Measurements from ENCODE around the gene NLRC5.

NLRC5 gene

GRCh38 chr16:57022445-57022844 is 33.1 kb downstream of the NLRC5 start:
- DNase-seq (ENCODE audit: low read depth in 2 of 2) = no peak

DNA sequence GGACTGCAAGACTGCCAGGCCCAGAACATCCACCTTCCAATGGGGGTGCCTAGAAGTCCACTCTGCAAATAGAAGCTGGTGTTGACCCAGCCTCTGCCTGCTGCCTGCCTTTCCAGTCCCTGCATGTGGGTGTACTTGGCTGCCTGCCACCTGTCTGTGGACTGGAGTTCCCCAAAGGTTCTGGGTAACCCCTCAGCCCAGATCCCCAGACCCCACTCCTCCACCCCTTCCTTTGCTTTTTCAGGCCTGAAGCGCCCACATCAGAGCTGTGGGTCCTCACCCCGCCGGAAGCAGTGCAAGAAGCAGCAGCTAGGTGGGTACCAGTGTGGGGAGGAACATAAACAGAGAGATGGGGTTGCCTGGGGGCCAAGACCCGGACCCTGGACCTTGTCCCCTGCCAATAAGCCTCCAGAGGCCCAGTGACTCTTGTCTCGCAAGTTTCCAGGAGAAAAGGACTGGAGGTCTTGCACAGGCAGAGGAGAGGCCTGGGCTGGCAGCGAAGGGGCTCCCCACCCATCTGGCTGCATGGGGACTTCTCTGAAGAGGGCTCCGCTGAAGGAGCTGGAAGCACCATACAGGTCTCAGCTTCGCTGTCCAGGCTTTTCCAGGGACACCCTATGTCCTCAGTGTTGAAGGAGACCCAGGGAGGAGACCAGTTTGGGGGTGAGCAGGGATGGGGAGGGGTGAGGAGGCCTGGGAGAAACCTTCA is 34.3 kb downstream of the NLRC5 start:
- DNase-seq (ENCODE audit: low read depth in 2 of 2) = peak; percentile 65 to 71

DNA sequence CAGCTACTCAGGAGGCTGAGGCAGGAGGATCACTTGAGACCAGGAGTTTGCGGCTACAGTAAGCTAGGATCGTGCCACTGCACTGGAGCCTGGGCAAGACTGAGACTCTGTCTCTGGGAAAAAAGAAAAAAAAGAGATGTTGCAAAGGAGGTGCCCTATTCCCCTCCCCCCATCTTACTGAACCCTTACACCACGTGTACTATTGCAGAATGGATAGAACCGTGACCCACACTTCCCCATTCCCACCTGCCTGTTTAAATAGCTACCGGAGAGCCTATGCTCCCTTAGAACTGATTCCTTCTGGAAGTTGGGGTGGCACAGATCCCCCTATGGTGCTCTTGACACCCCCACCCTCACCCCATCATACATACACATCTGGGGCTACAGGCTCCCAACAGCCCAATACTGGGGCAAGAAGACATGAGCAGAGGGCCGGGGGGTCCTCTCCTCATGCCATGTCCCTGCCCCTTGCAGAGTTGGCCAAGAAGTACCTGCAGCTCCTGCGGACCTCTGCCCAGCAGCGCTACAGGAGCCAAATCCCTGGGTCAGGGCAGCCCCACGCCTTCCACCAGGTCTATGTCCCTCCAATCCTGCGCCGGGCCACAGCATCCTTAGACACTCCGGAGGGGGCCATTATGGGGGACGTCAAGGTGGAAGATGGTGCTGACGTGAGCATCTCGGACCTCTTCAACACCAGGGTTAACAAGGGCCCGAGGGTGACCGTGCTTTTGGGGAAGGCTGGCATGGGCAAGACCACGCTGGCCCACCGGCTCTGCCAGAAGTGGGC is 35.7 kb downstream of the NLRC5 start:
- DNase-seq (ENCODE audit: low read depth in 2 of 2) = no peak

- DNase-seq (ENCODE audit: low read depth in 2 of 2) = no peak
These were observed 36.8 kb downstream of the NLRC5 start for GRCh38 chr16:57025941-57026777.

GRCh38 chr16:57026778-57027062 is 37.4 kb downstream of the NLRC5 start:
- no peak for DNase-seq (ENCODE audit: low read depth in 2 of 2)

- DNase-seq (ENCODE audit: low read depth in 2 of 2) = no peak
These were observed 37.7 kb downstream of the NLRC5 start for GRCh38 chr16:57027067-57027466.

DNA sequence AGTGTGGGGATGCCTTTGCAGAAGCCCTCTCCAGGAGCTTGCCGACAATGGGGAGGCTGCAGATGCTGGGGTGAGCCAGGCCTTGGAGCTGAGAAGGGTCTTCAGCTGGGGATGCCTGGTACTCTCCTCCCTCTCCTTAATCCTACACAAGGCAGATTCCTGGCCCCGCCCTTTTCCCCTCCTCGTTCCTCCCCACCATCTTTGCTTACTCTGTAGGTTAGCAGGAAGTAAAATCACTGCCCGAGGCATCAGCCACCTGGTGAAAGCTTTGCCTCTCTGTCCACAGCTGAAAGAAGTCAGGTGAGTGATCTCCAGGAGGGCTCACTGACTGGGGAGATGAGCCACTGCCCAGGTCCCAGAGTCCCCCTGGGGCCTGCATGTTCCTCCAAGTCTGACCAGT is 38.7 kb downstream of the NLRC5 start:
- DNase-seq (ENCODE audit: low read depth in 2 of 2) = no peak

- peak in 1 of 2 donors; percentile 17 for DNase-seq (ENCODE audit: low read depth in 2 of 2)
These were observed 40.1 kb downstream of the NLRC5 start for GRCh38 chr16:57029161-57030160.

- DNase-seq (ENCODE audit: low read depth in 2 of 2) = no peak
These were observed 41.1 kb downstream of the NLRC5 start for GRCh38 chr16:57030346-57030902.

GRCh38 chr16:57031156-57031555 is 41.8 kb downstream of the NLRC5 start:
- DNase-seq (ENCODE audit: low read depth in 2 of 2) = no peak

DNA sequence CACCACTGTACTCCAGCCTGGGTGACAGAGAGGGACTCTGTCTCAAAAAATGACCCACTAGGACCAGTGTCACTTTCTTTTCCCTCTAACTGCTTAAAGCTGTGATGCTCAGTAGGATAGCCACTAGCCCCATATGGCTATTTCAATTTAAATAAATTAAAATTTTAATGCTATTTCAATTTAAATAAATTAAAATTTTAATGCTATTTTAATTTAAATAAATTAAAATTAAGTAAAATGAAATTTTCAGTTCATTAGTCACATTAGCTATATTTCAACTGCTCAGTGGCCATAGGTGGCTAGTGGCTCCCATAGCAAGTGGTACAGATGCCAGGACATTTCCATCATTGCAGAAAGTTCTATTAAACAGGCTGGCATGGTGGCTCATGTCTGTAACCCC is 43.0 kb downstream of the NLRC5 start:
- DNase-seq (ENCODE audit: low read depth in 2 of 2) = no peak

DNA sequence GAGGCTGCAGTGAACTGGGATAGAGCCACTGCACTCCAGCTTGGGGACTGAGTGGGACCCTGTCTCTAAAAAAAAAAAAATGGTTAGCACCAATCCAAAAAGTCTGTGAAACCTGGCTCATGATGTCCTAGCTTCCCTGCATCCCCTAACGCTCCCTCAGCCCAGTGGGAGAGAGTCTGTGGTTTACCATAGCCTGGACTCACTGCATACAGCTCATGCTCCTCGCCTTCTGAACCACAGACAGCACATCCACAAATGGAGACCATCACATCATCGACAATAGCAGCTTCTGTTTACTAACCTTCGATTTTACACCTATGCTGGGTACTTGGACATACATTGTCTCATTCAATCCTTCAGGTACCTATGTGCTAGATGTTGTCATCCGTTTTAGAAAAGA is 43.6 kb downstream of the NLRC5 start:
- DNase-seq (ENCODE audit: low read depth in 2 of 2) = no peak

DNA sequence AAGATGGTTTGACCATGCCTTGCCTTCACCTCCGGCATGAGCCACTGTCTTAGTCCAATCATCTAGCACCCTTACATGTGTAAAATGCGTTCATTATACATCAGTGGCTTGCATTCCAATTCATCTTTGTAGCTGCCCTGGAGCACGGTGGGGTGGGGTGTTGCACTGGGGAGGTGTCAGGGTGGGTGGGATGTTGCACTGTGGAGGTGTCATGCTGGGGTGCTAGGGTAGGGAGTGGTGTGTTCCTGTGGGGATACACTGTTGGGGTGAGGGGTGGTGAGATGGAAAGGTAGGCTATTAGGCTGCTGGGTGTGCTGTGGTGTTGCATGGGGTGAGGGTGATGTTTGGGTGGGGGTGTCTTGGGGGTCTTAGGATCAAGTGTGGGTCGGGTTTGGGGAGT is 47.0 kb downstream of the NLRC5 start:
- DNase-seq (ENCODE audit: low read depth in 2 of 2) = no peak

DNA sequence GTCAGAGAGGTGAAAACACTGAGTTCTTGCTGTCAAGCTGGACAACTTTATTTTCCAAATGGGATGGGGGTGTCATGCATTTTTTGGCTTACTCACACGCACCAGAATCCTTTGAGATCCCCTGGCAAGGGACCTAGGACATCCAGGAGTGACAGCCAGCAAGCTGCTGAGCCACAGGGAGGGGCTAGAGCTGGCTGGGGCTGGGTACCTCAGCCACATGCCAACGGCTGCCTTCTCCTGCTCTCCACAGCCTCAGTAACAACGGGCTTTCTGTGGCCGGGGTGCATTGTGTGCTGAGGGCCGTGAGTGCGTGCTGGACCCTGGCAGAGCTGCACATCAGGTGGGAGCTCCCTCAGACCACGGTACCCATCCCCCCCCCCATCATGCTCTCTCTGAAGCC is 47.6 kb downstream of the NLRC5 start:
- DNase-seq (ENCODE audit: low read depth in 2 of 2) = no peak

- DNase-seq (ENCODE audit: low read depth in 2 of 2) = no peak
These were observed 48.8 kb downstream of the NLRC5 start for GRCh38 chr16:57038166-57038565.

DNA sequence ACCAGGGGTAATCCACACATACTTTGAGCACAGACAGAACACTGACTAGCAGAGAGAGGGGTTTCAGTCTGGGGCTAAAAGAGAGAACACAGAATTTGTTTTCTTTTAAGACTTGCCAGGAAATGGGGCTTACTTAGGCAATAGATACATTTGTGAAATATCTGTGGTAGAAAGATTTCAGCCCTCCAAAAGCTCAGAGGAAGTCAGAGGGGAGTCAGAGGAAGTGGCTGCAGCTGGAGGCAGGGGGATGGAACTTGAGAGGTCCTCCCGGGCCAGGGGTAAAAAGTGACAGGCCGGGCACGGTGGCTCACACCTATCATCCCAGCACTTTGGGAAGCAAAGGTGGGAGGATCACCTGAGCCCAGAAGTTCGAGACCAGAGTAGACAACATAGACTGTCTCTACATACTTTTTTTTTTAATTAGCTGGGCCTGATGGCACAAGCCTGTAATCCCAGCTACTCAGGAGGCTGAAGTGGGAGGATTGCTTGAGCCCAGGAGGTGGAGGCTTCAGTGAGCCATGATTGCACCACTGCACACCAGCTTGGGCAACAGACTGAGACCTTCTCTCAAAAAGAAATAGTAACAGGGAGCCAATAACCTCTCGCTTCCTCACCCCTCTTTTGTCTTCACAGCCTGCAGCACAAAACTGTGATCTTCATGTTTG is 49.9 kb downstream of the NLRC5 start:
- DNase-seq (ENCODE audit: low read depth in 2 of 2) = no peak

DNA sequence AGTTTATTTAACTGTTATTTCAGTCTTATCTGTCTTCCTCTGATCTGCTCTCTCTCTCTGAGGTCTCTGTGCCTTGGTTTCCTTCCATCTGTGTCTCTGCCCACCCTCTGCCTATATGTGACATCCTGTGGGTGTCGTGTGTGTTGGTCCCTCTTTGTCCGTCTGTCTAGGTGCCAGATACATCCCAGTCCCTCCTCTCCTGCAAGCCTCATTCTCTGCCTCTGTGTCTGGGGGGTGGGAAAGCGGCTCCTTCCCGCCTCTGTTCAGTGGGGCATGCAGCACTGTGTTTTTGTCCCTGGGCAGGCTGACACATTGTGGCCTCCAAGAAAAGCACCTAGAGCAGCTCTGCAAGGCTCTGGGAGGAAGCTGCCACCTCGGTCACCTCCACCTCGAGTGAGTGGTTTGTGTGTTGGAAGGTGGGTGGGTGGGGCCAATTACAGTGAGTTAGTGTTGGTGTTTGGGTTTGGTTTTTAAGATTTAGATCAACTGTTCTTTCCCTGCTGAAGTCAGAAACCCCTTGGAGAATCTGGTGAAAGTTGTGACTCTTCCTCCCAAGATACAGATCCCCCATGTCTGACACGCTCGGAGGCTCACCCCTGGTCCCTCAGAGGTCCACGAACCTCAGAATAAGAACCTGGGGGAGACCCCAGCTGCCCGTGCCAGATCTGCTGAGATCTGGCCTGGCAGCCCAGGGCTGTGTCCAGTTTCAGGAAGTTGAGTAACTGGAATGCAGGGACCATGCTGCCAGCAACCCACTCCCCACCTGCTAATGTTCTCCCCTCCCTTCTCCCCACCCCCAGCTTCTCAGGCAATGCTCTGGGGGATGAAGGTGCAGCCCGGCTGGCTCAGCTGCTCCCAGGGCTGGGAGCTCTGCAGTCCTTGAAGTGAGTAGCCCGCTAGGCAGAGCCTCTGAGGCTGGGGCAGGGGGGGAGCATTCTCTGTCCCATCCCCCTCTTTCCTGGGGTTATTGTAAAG is 52.1 kb downstream of the NLRC5 start:
- DNase-seq (ENCODE audit: low read depth in 2 of 2) = peak; percentile 81 to 85

DNA sequence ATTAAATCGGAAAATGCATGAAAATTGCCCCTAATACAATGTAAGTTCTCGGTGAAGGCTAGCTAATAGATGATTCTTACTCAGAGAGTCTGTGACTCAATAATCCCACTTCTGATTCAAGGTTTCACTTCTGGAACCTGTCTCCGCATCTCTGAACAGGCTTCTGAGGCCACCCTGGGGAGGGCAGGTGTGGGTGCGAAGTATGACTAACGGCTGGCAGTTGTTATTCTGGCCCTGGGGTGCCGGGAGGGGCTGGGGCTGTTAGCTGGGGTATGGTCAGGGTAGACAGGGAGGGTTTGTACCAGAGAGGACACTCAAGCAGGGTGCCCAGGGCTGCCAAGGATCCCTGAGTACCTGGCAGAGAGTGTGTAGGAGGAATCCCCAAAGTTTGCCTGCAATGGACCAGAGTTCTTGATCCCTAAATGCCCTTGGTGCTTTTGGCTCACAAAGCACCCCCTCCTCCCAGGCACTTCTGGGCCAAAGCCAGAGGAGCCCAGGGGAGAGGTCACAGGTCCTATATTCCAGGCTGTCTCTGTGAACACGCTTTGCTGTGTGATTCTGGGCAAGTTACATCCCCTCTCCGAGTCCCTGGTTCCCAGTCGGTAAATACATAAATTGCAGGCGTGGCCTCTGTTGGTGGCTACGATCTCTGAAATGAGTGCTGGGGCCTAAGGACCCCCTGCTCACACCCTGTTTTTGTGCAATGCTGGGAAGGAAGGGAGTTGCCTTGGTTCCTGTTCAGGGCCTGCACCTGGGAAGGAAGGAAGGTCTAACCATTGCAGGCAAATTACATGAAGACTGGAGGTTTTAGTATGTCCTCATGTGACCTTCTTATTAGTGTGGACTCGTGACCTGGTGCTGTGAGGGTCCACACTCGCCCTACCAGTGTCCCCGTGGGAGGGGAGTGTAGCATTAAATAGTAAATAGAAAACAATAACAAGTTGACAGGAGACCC is 53.1 kb downstream of the NLRC5 start:
- DNase-seq (ENCODE audit: low read depth in 2 of 2) = peak; percentile 77

All from stimulated activated CD8-positive, alpha-beta memory T cell treated with anti-CD3 and anti-CD28 coated beads, Interleukin-7, amount 100 ng/mL, for 4 hours (primary cell).